HepG2 (cell line): ENCODE results near the gene GRHPR. TPM values are rescaled to one million over a fixed set of nuclear protein-coding genes. Genes with fewer than 3 reads are reported as not detected.

Experiments used
- CCDC6 ChIP-seq: sonication (generic); formaldehyde crosslinking; IDR thresholded peaks from 2 replicates; pipeline ENCODE4 v1.8.1; 2022; ENCODE audit warnings: mild to moderate bottlenecking, missing genetic modification reagents, moderate library complexity
- CHD4 ChIP-seq: fragments of 200-600 bp; sonication (generic); IDR thresholded peaks from 2 replicates; pipeline ENCODE4 v1.7.0; 2017; ENCODE audit warnings: mild to moderate bottlenecking, low read length, borderline replicate concordance
- HNF4G ChIP-seq, 2 experiments: sonication (generic) in 1 of 2; formaldehyde crosslinking in 1 of 2; IDR thresholded peaks; 2 replicates each; pipeline versions ENCODE4 v1.4.0 to v1.6.1; 2011 to 2020; ENCODE audit warnings: borderline replicate concordance in 2 of 2, low read depth in 2 of 2, mild to moderate bottlenecking in 2 of 2, low read length in 1 of 2, missing genetic modification reagents in 1 of 2, moderate library complexity in 1 of 2
- HNRNPK ChIP-seq: fragments of 200-400 bp; formaldehyde crosslinking; IDR thresholded peaks from 2 replicates; pipeline ENCODE4 v1.6.1; 2018; ENCODE audit warnings: low read length, low read depth, moderate library complexity, mild to moderate bottlenecking; ENCODE audit not compliant: poor library complexity, severe bottlenecking
- MAZ ChIP-seq, 2 experiments: sonication (generic) in 1 of 2; formaldehyde crosslinking in 1 of 2; IDR thresholded peaks; 2 replicates each; pipeline versions ENCODE4 v1.5.0 to v1.6.1; 2012 to 2020; ENCODE audit warnings: low read depth in 2 of 2, mild to moderate bottlenecking in 2 of 2, borderline replicate concordance in 1 of 2, improper control_type of control experiment in 1 of 2, low read length in 1 of 2, missing genetic modification reagents in 1 of 2, moderate library complexity in 1 of 2
- MBD4 ChIP-seq: IDR thresholded peaks from 2 replicates; pipeline ENCODE4 v1.6.1; 2012; ENCODE audit warnings: low read length, inconsistent platforms, borderline replicate concordance
- MXD3 ChIP-seq: IDR thresholded peaks from 2 replicates; pipeline ENCODE4 v1.6.1; 2016; ENCODE audit warnings: mild to moderate bottlenecking, missing biosample characterization, missing genetic modification reagents
- REL ChIP-seq: sonication (generic); formaldehyde crosslinking; conservative IDR thresholded peaks from 2 replicates; pipeline ENCODE4 v1.8.0; 2022; ENCODE audit warnings: mild to moderate bottlenecking, missing genetic modification reagents, moderate library complexity
- RNF2 ChIP-seq: fragments of 450-650 bp; conservative IDR thresholded peaks from 2 replicates; pipeline ENCODE4 v1.6.1; 2016; ENCODE audit warnings: low read depth
- SNAPC2 ChIP-seq: sonication (generic); formaldehyde crosslinking; IDR thresholded peaks from 2 replicates; pipeline ENCODE4 v1.8.1; 2022; ENCODE audit warnings: mild to moderate bottlenecking, missing genetic modification reagents
- TOE1 ChIP-seq: sonication (generic); formaldehyde crosslinking; IDR thresholded peaks from 2 replicates; pipeline ENCODE4 v1.4.0; 2020; ENCODE audit warnings: mild to moderate bottlenecking, missing genetic modification reagents
- TOPORS ChIP-seq: sonication (generic); formaldehyde crosslinking; IDR thresholded peaks from 2 replicates; pipeline ENCODE4 v1.8.0; 2023; ENCODE audit warnings: mild to moderate bottlenecking, missing genetic modification reagents
- ZMYM4 ChIP-seq: sonication (generic); formaldehyde crosslinking; IDR thresholded peaks from 2 replicates; pipeline ENCODE4 v1.8.1; 2023; ENCODE audit warnings: mild to moderate bottlenecking, missing genetic modification reagents
- ZNF296 ChIP-seq: sonication (generic); formaldehyde crosslinking; conservative IDR thresholded peaks from 2 replicates; pipeline ENCODE4 v1.5.0; 2020; ENCODE audit warnings: mild to moderate bottlenecking, missing genetic modification reagents
- ZNF451 ChIP-seq: sonication (generic); formaldehyde crosslinking; IDR thresholded peaks from 2 replicates; pipeline ENCODE4 v1.5.0; 2020; ENCODE audit warnings: mild to moderate bottlenecking, missing genetic modification reagents
- ZNF558 ChIP-seq: sonication (generic); formaldehyde crosslinking; IDR thresholded peaks from 2 replicates; pipeline ENCODE4 v1.9.0; 2022; ENCODE audit warnings: mild to moderate bottlenecking, missing genetic modification reagents, borderline replicate concordance
- ZNF574 ChIP-seq: sonication (generic); formaldehyde crosslinking; IDR thresholded peaks from 2 replicates; pipeline ENCODE4 v1.4.0; 2020; ENCODE audit warnings: missing genetic modification reagents
- ZNF703 ChIP-seq: sonication (generic); formaldehyde crosslinking; IDR thresholded peaks from 2 replicates; pipeline ENCODE4 v1.5.1; 2020; ENCODE audit warnings: missing genetic modification reagents, mild to moderate bottlenecking, moderate library complexity, borderline replicate concordance
- ZNF720 ChIP-seq: sonication (generic); formaldehyde crosslinking; IDR thresholded peaks from 2 replicates; pipeline ENCODE4 v1.4.0; 2020; ENCODE audit warnings: missing genetic modification reagents
- ZNF775 ChIP-seq: sonication (generic); formaldehyde crosslinking; IDR thresholded peaks from 2 replicates; pipeline ENCODE4 v1.4.0; 2020; ENCODE audit warnings: missing genetic modification reagents, mild to moderate bottlenecking, moderate library complexity, borderline replicate concordance
- polyA plus RNA-seq, 8 experiments: library from polyadenylated mRNA; depleted of rRNA in 3 of 8; stranded (reverse) in 7 of 8; unstranded in 1 of 8; fragments of >200 nt; fragmentation: Illumina TruSeq in 4 of 8; extraction: Trizol in 4 of 8; gene quantifications; 2 replicates each; pipeline versions ENCODE4 v1.2.1 to v1.2.3, GENCODE V29; 2011 to 2016; ENCODE audit warnings: low read depth in 4 of 8, missing spikeins in 1 of 8, mixed read lengths in 1 of 8; ENCODE audit not compliant: insufficient read depth in 1 of 8
- total RNA-seq, 5 experiments: library from RNA; depleted of rRNA; stranded (reverse); fragments of >200 nt; fragmentation: Illumina TruSeq; extraction: Trizol; gene quantifications; 2 replicates each; pipeline ENCODE4 v1.2.3, GENCODE V29; 2016; ENCODE audit warnings: low read depth in 1 of 5
- TF ChIP-seq, protein P1 (sequence below): sonication (generic); formaldehyde crosslinking; IDR thresholded peaks from 2 replicates; pipeline ENCODE4 v1.4.0; 2020; ENCODE audit warnings: missing genetic modification reagents

Gene GRHPR
- total and polyA plus RNA-seq, 2 of the 13 experiments (the other 11 are each of a cell fraction or from before 2014, with no cell fraction given): 113 to 115 TPM

GRCh38 chr9:37415011-37415719 lies 7.3 kb upstream of the GRHPR start (continued):
- TF ChIP-seq TOPORS (CRISPR knock-in tag): no peak
- TF ChIP-seq ZNF451: no peak
- TF ChIP-seq CHD4: no peak; the same call in 1 of the 2 replicates
- TF ChIP-seq ZMYM4 (CRISPR knock-in tag): peak; percentile 54; the same call in 1 of the 2 replicates
- no peak for TF ChIP-seq MAZ (IDR thresholded peaks at IDR 0.05; ENCODE audit: borderline replicate concordance, low read depth, low read length)
- no peak for TF ChIP-seq MAZ (CRISPR knock-in tag; IDR thresholded peaks at IDR 0.05; ENCODE audit: low read depth)
- no peak for TF ChIP-seq ZNF296 (CRISPR knock-in tag)
- TF ChIP-seq ZNF703 (CRISPR knock-in tag): no peak
- 0 out of 2 replicates have a peak, but pooled peaks have one; percentile 51 for TF ChIP-seq CCDC6 (CRISPR knock-in tag)
- TF ChIP-seq RNF2: no peak
- no peak for TF ChIP-seq TOE1
- TF ChIP-seq MXD3: no peak; the same call in 1 of the 2 replicates
- TF ChIP-seq SNAPC2 (CRISPR knock-in tag): no peak
- no peak for TF ChIP-seq HNRNPK
- TF ChIP-seq MBD4: no peak
- no peak for TF ChIP-seq REL (CRISPR knock-in tag)
- TF ChIP-seq, protein P1, sequence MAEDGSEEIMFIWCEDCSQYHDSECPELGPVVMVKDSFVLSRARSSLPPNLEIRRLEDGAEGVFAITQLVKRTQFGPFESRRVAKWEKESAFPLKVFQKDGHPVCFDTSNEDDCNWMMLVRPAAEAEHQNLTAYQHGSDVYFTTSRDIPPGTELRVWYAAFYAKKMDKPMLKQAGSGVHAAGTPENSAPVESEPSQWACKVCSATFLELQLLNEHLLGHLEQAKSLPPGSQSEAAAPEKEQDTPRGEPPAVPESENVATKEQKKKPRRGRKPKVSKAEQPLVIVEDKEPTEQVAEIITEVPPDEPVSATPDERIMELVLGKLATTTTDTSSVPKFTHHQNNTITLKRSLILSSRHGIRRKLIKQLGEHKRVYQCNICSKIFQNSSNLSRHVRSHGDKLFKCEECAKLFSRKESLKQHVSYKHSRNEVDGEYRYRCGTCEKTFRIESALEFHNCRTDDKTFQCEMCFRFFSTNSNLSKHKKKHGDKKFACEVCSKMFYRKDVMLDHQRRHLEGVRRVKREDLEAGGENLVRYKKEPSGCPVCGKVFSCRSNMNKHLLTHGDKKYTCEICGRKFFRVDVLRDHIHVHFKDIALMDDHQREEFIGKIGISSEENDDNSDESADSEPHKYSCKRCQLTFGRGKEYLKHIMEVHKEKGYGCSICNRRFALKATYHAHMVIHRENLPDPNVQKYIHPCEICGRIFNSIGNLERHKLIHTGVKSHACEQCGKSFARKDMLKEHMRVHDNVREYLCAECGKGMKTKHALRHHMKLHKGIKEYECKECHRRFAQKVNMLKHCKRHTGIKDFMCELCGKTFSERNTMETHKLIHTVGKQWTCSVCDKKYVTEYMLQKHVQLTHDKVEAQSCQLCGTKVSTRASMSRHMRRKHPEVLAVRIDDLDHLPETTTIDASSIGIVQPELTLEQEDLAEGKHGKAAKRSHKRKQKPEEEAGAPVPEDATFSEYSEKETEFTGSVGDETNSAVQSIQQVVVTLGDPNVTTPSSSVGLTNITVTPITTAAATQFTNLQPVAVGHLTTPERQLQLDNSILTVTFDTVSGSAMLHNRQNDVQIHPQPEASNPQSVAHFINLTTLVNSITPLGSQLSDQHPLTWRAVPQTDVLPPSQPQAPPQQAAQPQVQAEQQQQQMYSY (CRISPR knock-in tag): no peak
- no peak for TF ChIP-seq HNF4G (IDR thresholded peaks at IDR 0.05; ENCODE audit: borderline replicate concordance, low read depth, low read length)
- no peak for TF ChIP-seq HNF4G (CRISPR knock-in tag; IDR thresholded peaks at IDR 0.05; ENCODE audit: borderline replicate concordance, low read depth)
- no peak for TF ChIP-seq ZNF558 (CRISPR knock-in tag)
- no peak for TF ChIP-seq ZNF720
- no peak for TF ChIP-seq ZNF775
- TF ChIP-seq ZNF574 (CRISPR knock-in tag): peak; percentile 23; the same call in 1 of the 2 replicates
